Ovary (tissue), 9 donors: ENCODE data around the gene NPAS3. TPM values are rescaled to one million over a fixed set of nuclear protein-coding genes. Genes with fewer than 3 reads are reported as not detected.

Source experiments
- DNase-seq, 5 donors: peaks; one replicate each; pipeline ENCODE4 v3.0.0-alpha.2; 2019 to 2020
- H3K27ac ChIP-seq, 2 donors: fragments of 200-600 bp; one replicate each; pipeline versions ENCODE4 v1.5.1 to v1.8.0; 2019 to 2022
- H3K27me3 ChIP-seq: fragments of 200-600 bp; one replicate; pipeline ENCODE4 v1.8.0; 2022
- H3K36me3 ChIP-seq: fragments of 200-600 bp; sonication (generic); one replicate; pipeline ENCODE4 v1.5.1; 2019
- H3K4me1 ChIP-seq: one replicate; pipeline ENCODE4 v1.8.1; 2013; ENCODE audit warnings: mild to moderate bottlenecking, moderate library complexity; ENCODE audit not compliant: insufficient read depth
- H3K4me3 ChIP-seq: fragments of 200-600 bp; sonication (generic); one replicate; pipeline ENCODE4 v1.5.1; 2017
- H3K9me3 ChIP-seq, 2 donors: fragments of 200-600 bp in 1 of 2; sonication (generic) in 1 of 2; one replicate each; pipeline versions ENCODE4 v1.5.1 to v1.8.1; 2013 to 2019; ENCODE audit warnings: mild to moderate bottlenecking in 1 of 2, moderate library complexity in 1 of 2
- EP300 ChIP-seq: sonication (generic); formaldehyde crosslinking; IDR thresholded peaks from one replicate; pipeline ENCODE4 v1.6.1; 2017; ENCODE audit warnings: antibody characterized with exemption
- POLR2A ChIP-seq: fragments of 450-650 bp; IDR thresholded peaks from one replicate; pipeline ENCODE4 v1.6.1; 2017; ENCODE audit warnings: antibody characterized with exemption, mild to moderate bottlenecking, moderate library complexity
- WGBS, 3 donors: extraction: QIAGEN DNeasy Blood & Tissue Kit in 1 of 3; methylation state at CpG; one replicate each; pipeline versions ENCODE4 v1.1.5 to v1.1.7; 2013 to 2017; 5-methylcytosine and 5-hydroxymethylcytosine counted together
- intact Hi-C, 4 donors: fragments of 100-400 bp; cut with DNase I; formaldehyde crosslinking; loops; one replicate each; pipeline versions ENCODE4 v1.11.0 to v1.15.1; 2022 to 2023
- polyA plus RNA-seq, 2 donors: library from polyadenylated mRNA; stranded (reverse); fragments of 200-250 nt in 1 of 2; fragments of 350-450 nt in 1 of 2; fragmentation: Illumina TruSeq in 1 of 2; extraction: RNeasy Lipid Tissue Mini Kit (QIAGEN cat#74804) in 1 of 2; gene quantifications; one replicate each; pipeline ENCODE4 v1.2.3, GENCODE V29; 2013 to 2014
- total RNA-seq, 7 donors: library from RNA; depleted of rRNA in 2 of 7; stranded (reverse); fragments of >200 nt in 2 of 7; fragmentation: NEBNext Ultra II Directional in 3 of 7; extraction: Animal tissue kit (Norgen Biotek cat#: 25700) in 3 of 7; gene quantifications; one replicate each; pipeline versions ENCODE4 v1.1.0 to v1.2.4, GENCODE V29; 2016 to 2023
- TF ChIP-seq, protein P1 (sequence below), 3 donors: fragments of 450-650 bp in 2 of 3; fragments of 200-600 bp in 1 of 3; IDR thresholded peaks; one replicate each; pipeline versions ENCODE4 v1.5.1 to v1.8.0; 2016 to 2022; ENCODE audit warnings: antibody characterized with exemption in 3 of 3, mild to moderate bottlenecking in 1 of 3
- donor health status: DM: no; HTN: no; CAD: no; lungs with moderate emphysema.
- donor health status: DM: no; HTN: no; CAD: no.
- donor health status: Bipolar disorder and iron deficiency.
- donor health status: DM: yes; HTN: yes; CAD: no.
- donor health status: DM: no; HTN: no; CAD: no.
- donor health status: DM: yes; HTN: yes; CAD: no.

NPAS3 gene
- total and polyA plus RNA-seq, 9 donors, result 1.9 to 15.4 (median 11.4) TPM

DNA sequence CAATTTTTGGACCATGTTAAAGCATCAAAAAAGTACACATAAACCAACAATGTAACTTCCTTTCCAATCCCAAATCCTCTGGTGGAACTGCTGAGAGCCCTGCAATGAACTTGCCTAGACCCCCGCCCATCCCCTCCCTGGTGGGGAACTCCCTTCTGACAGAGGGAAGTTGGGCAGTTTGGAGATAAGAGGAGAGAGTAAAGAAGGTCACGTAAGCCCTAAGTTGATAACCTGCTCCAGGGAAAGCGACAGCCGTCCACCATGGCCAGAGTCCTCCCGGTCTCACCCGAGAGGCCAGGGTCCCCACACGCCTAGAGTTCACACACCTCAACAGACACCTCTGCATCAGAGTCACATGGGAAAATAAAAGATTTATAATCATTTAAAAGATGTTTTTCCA, 873.5 kb downstream of the NPAS3 start:
- intact Hi-C loops, result no loop called here
- no peaks in the 10 kb centered on the region for H3K9me3 ChIP-seq
- H3K36me3 ChIP-seq, result no peaks in the 10 kb centered on the region
- no peak overlapping the region for H3K4me3 ChIP-seq
- DNase-seq, result no peak
- H3K27ac ChIP-seq, result no peak overlapping the region
- no peaks in the 10 kb centered on the region for H3K4me1 ChIP-seq
- no peak for TF ChIP-seq POLR2A
- no peak for TF ChIP-seq EP300
- TF ChIP-seq, protein P1, sequence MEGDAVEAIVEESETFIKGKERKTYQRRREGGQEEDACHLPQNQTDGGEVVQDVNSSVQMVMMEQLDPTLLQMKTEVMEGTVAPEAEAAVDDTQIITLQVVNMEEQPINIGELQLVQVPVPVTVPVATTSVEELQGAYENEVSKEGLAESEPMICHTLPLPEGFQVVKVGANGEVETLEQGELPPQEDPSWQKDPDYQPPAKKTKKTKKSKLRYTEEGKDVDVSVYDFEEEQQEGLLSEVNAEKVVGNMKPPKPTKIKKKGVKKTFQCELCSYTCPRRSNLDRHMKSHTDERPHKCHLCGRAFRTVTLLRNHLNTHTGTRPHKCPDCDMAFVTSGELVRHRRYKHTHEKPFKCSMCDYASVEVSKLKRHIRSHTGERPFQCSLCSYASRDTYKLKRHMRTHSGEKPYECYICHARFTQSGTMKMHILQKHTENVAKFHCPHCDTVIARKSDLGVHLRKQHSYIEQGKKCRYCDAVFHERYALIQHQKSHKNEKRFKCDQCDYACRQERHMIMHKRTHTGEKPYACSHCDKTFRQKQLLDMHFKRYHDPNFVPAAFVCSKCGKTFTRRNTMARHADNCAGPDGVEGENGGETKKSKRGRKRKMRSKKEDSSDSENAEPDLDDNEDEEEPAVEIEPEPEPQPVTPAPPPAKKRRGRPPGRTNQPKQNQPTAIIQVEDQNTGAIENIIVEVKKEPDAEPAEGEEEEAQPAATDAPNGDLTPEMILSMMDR (IDR thresholded peaks at IDR 0.05), result no peak
- H3K27me3 ChIP-seq, result no peaks in the 10 kb centered on the region
- 70 to 80% (median 80%) methylated on average over 7 of the region's 7 CpGs for WGBS, 3 donors

DNA sequence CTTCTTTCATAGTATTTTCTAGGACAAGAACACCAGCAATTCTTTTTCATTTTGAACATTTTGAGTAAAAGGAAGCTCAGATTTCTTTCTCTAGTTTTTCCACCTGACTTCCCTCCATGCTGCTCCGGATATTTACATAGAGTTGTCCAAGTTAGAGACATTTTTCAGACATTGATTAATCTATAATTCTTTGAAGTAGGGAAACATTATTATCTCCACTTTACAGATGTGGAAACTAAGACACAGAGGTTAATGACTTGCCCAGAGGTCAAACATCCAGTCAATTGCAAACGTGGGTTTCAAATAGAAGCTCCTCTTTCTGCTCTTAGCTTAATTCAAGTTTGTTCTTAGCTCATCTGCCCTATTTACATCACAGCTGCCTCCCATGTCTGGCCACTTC, 873.9 kb downstream of the NPAS3 start:
- H3K27me3 ChIP-seq, result no peaks in the 10 kb centered on the region
- intact Hi-C loops, result no loop called here
- TF ChIP-seq POLR2A, result no peak
- TF ChIP-seq, protein P1 (IDR thresholded peaks at IDR 0.05), result no peak
- no peak for TF ChIP-seq EP300
- no peak for DNase-seq
- H3K4me1 ChIP-seq, result no peaks in the 10 kb centered on the region
- 32 to 40% (median 33%) methylated on average over 2 of the region's 2 CpGs for WGBS, 3 donors
- H3K9me3 ChIP-seq, result no peaks in the 10 kb centered on the region
- H3K27ac ChIP-seq, result no peak overlapping the region
- no peak overlapping the region for H3K4me3 ChIP-seq
- H3K36me3 ChIP-seq, result no peaks in the 10 kb centered on the region

DNA sequence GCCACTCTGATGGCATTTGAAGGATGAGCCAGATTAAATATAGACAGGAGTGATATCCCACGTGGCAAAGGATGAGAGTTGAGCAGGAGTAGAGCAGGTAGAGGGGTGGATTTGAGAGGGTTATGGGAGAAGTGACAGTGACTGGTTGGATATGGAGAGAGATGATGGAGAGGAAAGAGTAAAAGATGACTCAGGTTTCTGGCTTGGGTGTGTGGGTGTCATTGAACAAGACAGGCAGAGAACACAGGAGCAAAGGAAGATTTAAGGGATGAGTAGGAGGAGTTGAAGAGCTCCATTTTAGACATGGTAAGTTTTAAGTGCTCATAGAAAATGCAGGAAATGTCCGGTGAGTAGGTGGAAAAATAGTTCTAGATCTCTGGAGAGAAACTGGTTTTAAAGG, 875.3 kb downstream of the NPAS3 start:
- intact Hi-C loops, result no loop called here
- 48 to 66% (median 48%) methylated on average over 2 of the region's 2 CpGs for WGBS, 3 donors

DNA sequence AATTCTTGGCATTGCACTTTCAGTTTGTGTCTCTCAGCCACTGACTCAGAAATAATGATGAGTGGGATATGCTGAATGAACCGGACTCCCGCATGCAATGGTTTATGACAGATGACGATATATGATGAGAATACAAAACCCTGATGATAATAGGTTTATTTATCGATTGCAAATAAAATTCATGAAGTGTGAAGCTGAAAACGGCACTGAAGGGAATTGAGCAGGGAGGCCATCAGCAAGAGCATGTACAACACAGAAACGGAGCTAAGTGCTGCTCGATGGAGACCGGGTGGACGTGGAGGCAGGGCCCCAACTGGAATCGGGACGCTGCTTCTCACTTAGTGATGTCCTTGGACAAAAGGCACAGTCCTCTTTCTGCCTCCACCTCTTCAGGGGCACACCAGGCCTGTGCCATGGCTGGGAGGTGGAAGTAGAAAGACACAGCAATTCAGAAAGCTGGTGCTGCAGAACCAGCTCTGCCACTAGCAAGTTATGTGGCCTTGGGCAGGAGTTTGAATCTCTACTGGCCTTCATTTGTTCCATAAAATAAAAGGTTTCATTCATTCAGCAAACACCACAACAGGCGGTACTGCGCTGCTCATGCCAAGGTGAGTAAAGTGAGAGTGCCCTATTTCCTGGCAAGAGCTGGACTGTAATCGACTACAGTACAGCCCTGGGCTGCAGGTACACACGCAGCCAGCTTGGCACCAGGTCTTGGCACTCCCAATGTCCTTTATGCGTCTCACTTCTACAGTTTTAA, 895.2 kb downstream of the NPAS3 start:
- no peak overlapping the region for H3K27ac ChIP-seq
- DNase-seq, result no peak
- no peak for TF ChIP-seq POLR2A
- TF ChIP-seq, protein P1 (IDR thresholded peaks at IDR 0.05), result no peak
- TF ChIP-seq EP300, result no peak

More for the DNA sequence above, 875.3 kb downstream of the NPAS3 start:
- H3K36me3 ChIP-seq, result no peaks in the 10 kb centered on the region
- TF ChIP-seq EP300 (no peak), POLR2A (no peak)
- TF ChIP-seq, protein P1 (IDR thresholded peaks at IDR 0.05), result no peak
- no peaks in the 10 kb centered on the region for H3K27me3 ChIP-seq
- no peak for DNase-seq
- no peak overlapping the region for H3K4me3 ChIP-seq
- H3K27ac ChIP-seq, result no peak overlapping the region
- no peaks in the 10 kb centered on the region for H3K9me3 ChIP-seq
- no peaks in the 10 kb centered on the region for H3K4me1 ChIP-seq

More for the DNA sequence above, 895.2 kb downstream of the NPAS3 start:
- WGBS, 3 donors, result 84 to 87% (median 87%) methylated on average over 16 of the region's 16 CpGs
- Histone ChIP-seq H3K9me3 (no peaks in the 10 kb centered on the region), H3K4me1 (no peaks in the 10 kb centered on the region), H3K36me3 (no peaks in the 10 kb centered on the region), H3K4me3 (no peak overlapping the region), H3K27me3 (no peaks in the 10 kb centered on the region)
- intact Hi-C loops, result no loop called here
